HG03571 (cell line): ENCODE results near the gene NELFCD.
"Not testable (repeated sequence)": the region's sequence is repeated elsewhere in the genome, so short reads cannot be mapped to it uniquely, and the experiment has no call there.

Experiments
- ATAC-seq: cut with Tn5 transposase; IDR thresholded peaks from one replicate; pipeline ENCODE4 v1.9.1; 2021; ENCODE audit not compliant: unreplicated experiment

NELFCD gene

GRCh38 chr20:58980711-58981627 is at the start of gene NELFCD:
Gene NELFCD, plus strand, starts transcription at chr20:58981256. Its CDS starts 54 bp downstream, at chr20:58981310.
- peak; percentile 70 for ATAC-seq

GRCh38 chr20:58932170-58932569 is 48.9 kb upstream of the NELFCD start:
- ATAC-seq: no peak

GRCh38 chr20:58938078-58938477 is 43.0 kb upstream of the NELFCD start:
- ATAC-seq: no peak

- no peak for ATAC-seq
These were observed 42.5 kb upstream of the NELFCD start for GRCh38 chr20:58938541-58938940.

- no peak for ATAC-seq
These were observed 39.6 kb upstream of the NELFCD start for GRCh38 chr20:58941471-58941870.

- ATAC-seq: no peak
These were observed 38.5 kb upstream of the NELFCD start for GRCh38 chr20:58942549-58942948.

GRCh38 chr20:58944610-58945009 is 36.4 kb upstream of the NELFCD start:
- ATAC-seq: no peak

- ATAC-seq: no peak
These were observed 35.0 kb upstream of the NELFCD start for GRCh38 chr20:58945965-58946631.

GRCh38 chr20:58947797-58948388 is 33.2 kb upstream of the NELFCD start:
- ATAC-seq: not testable (repeated sequence)

GRCh38 chr20:58950603-58951002 is 30.5 kb upstream of the NELFCD start:
- ATAC-seq: no peak

GRCh38 chr20:58953050-58953449 is 28.0 kb upstream of the NELFCD start:
- no peak for ATAC-seq

- ATAC-seq: no peak
These were observed 25.0 kb upstream of the NELFCD start for GRCh38 chr20:58956078-58956477.

- ATAC-seq: no peak
These were observed 21.4 kb upstream of the NELFCD start for GRCh38 chr20:58959652-58960051.

GRCh38 chr20:58963060-58963584 is 17.9 kb upstream of the NELFCD start:
- no peak for ATAC-seq

- ATAC-seq: not testable (repeated sequence)
These were observed 17.1 kb upstream of the NELFCD start for GRCh38 chr20:58963922-58964321.

GRCh38 chr20:58965270-58966064 is 15.6 kb upstream of the NELFCD start:
- no peak for ATAC-seq

- ATAC-seq: no peak
These were observed 13.2 kb upstream of the NELFCD start for GRCh38 chr20:58967652-58968429.

GRCh38 chr20:58969439-58969838 is 11.6 kb upstream of the NELFCD start:
- no peak for ATAC-seq

- ATAC-seq: no peak
These were observed 10.9 kb upstream of the NELFCD start for GRCh38 chr20:58970146-58970545.

GRCh38 chr20:58971429-58971828 is 9.6 kb upstream of the NELFCD start:
- no peak for ATAC-seq
